Kidney (tissue), 14 donors: Measurements from ENCODE around the gene TTC28. TPM values are rescaled to one million over a fixed set of nuclear protein-coding genes. Genes with fewer than 3 reads are reported as not detected.
A peak's percentile ranks its signal among the peaks of the same experiment; 100 is the strongest.

Experiments
- DNase-seq, 5 donors: peaks; one replicate each; pipeline ENCODE4 v3.0.0-alpha.2; 2013 to 2020
- FAIRE-seq: peaks from 2 replicates; lab custom pipeline; 2012; peaks lifted over from hg19 to GRCh38; lab: Jason Lieb, UNC
- H3K27ac ChIP-seq, 2 donors: one replicate each; pipeline ENCODE4 v1.7.0; 2013; ENCODE audit warnings: low read depth in 2 of 2, low read length in 2 of 2, inconsistent platforms in 1 of 2
- H3K27me3 ChIP-seq: one replicate; pipeline ENCODE4 v1.7.1; 2013; ENCODE audit warnings: low read length, inconsistent platforms; ENCODE audit not compliant: control insufficient read depth, insufficient read depth
- H3K36me3 ChIP-seq, 3 donors: one replicate each; pipeline versions ENCODE4 v1.7.0 to v1.7.1; 2013; ENCODE audit warnings: low read length in 3 of 3, control low read depth in 1 of 3, inconsistent platforms in 1 of 3; ENCODE audit not compliant: insufficient read depth in 3 of 3, control insufficient read depth in 2 of 3
- H3K4me1 ChIP-seq, 3 donors: one replicate each; pipeline versions ENCODE4 v1.7.0 to v1.7.1; 2013; ENCODE audit warnings: low read length in 3 of 3, inconsistent platforms in 1 of 3, low read depth in 1 of 3; ENCODE audit not compliant: control insufficient read depth in 2 of 3, insufficient read depth in 2 of 3
- H3K4me3 ChIP-seq, 3 donors: one replicate each; pipeline versions ENCODE4 v1.7.0 to v1.8.1; 2013; ENCODE audit warnings: low read length in 3 of 3, control low read depth in 1 of 3, inconsistent platforms in 1 of 3
- H3K9ac ChIP-seq, 3 donors: one replicate each; pipeline versions ENCODE4 v1.7.0 to v1.7.1; 2013; ENCODE audit warnings: low read length in 3 of 3, control low read depth in 1 of 3, inconsistent platforms in 1 of 3
- H3K9me3 ChIP-seq, 3 donors: one replicate each; pipeline versions ENCODE4 v1.7.0 to v1.7.1; 2013; ENCODE audit warnings: low read length in 3 of 3, control low read depth in 1 of 3, inconsistent platforms in 1 of 3; ENCODE audit not compliant: control insufficient read depth in 2 of 3, insufficient read depth in 1 of 3
- CTCF ChIP-seq: IDR thresholded peaks from 3 replicates; pipeline ENCODE4 v1.5.1; 2012; ENCODE audit warnings: mild to moderate bottlenecking, moderate library complexity, borderline replicate concordance; ENCODE audit not compliant: insufficient read depth; ENCODE audit errors: extremely low read depth
- intact Hi-C: fragments of 100-400 bp; cut with DNase I; formaldehyde crosslinking; loops from one replicate; pipeline ENCODE4 v1.11.1; 2022
- polyA plus RNA-seq: library from polyadenylated mRNA; stranded (reverse); fragments of 350-450 nt; fragmentation: Illumina TruSeq; extraction: RNeasy Lipid Tissue Mini Kit (QIAGEN cat#74804); gene quantifications from one replicate; pipeline ENCODE4 v1.2.3, GENCODE V29; 2014; ENCODE audit warnings: low read depth, low replicate concordance; ENCODE audit not compliant: insufficient read depth
- total RNA-seq: library from RNA; stranded (reverse); fragmentation: NEBNext Ultra II Directional; extraction: Animal tissue kit (Norgen Biotek cat#: 25700); gene quantifications from one replicate; pipeline ENCODE4 v1.2.1, GENCODE V29; 2021
- donor health status: control.
- donor health status: control.
- donor health status: control.
- donor health status: control.
- donor health status: control.
- donor health status: DM: yes; HTN: yes; CAD: no.
- donor health status: Normal renal cell carcinoma (clear cell type).

Gene TTC28
- total and polyA plus RNA-seq, 2 donors from 2014 or later, result 3.5 to 40.2 TPM

DNA sequence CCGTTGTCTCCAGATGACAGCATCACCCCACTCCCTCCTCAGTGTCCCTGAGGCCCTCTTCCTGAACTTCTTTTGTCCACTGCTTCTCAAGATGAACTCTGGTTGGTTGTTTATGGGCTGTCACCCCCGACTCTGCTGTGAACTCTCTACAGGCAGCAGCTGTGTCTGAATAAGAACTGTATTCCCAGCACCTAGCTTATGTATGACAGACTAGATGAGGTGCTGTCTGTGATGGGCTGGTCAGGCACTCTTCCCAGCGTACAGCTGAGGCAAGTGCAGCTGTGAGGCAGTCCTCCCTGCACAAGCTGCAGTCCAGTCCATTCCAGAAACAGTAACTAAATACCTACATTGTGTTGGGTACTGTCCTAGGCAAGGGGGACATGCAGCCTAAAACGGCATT is 649.2 kb downstream of the TTC28 start:
- TF ChIP-seq CTCF, result no peak
- H3K9me3 ChIP-seq, result no peaks in the 10 kb centered on the region
- H3K27ac ChIP-seq, result no peak overlapping the region
- intact Hi-C loops, result no loop called here
- DNase-seq (peak in 2 of 5 donors; percentile 41 to 56), FAIRE-seq (no peak)
- H3K4me1 ChIP-seq, result peaks cover 10 to 61% (median 57%) of the 10 kb centered on the region in 3 donors
- no peak overlapping the region for H3K9ac ChIP-seq
- H3K27me3 ChIP-seq, result no peaks in the 10 kb centered on the region
- H3K36me3 ChIP-seq, result no peaks in the 10 kb centered on the region
- H3K4me3 ChIP-seq, result no peak overlapping the region

GRCh38 chr22:28029956-28030355 is 649.7 kb downstream of the TTC28 start:
- Histone ChIP-seq H3K4me3 (no peak overlapping the region), H3K4me1 (peaks cover 8 to 56% (median 53%) of the 10 kb centered on the region in 3 donors), H3K36me3 (no peaks in the 10 kb centered on the region), H3K27me3 (no peaks in the 10 kb centered on the region), H3K9me3 (no peaks in the 10 kb centered on the region), H3K9ac (no peak overlapping the region), H3K27ac (peak overlapping the region; percentile 29 to 65)
- FAIRE-seq, result no peak
- intact Hi-C loops, result no loop called here
- TF ChIP-seq CTCF, result no peak
- peak in 1 of 5 donors; percentile 58 for DNase-seq

GRCh38 chr22:28029201-28029948 is 650.3 kb downstream of the TTC28 start:
- Histone ChIP-seq H3K27me3 (no peaks in the 10 kb centered on the region), H3K4me1 (peaks cover 7 to 51% (median 48%) of the 10 kb centered on the region in 3 donors), H3K36me3 (no peaks in the 10 kb centered on the region), H3K4me3 (no peak overlapping the region), H3K9ac (no peak overlapping the region), H3K9me3 (no peaks in the 10 kb centered on the region), H3K27ac (peak overlapping the region; percentile 29 to 65)
- intact Hi-C loops, result no loop called here
- no peak for TF ChIP-seq CTCF
- DNase-seq (peak; percentile 83 to 93 (median 86)), FAIRE-seq (no peak)
